ENCODE measurements around the gene CCR6. TPM values are rescaled to one million over a fixed set of nuclear protein-coding genes. Genes with fewer than 3 reads are reported as not detected.

CCR6 gene
- total and polyA plus RNA-seq, 10 of the 15 experiments (the other 5 are each of a cell fraction or from before 2014, with no cell fraction given) = 2.2 to 7.6 (median 6.7) TPM

- POLR2A ChIA-PET = interaction anchor here (1.1 to 3.9 kb wide), 2 partner anchors 7 to 116 kb away, joined by 3 to 54 read pairs; partner anchors contain the start of gene CCR6
- H3K36me3 ChIP-seq (ENCODE audit: control insufficient read depth in 2 of 2, insufficient read depth in 2 of 2, low read length in 1 of 2) = no peaks in the 10 kb centered on the region
- no peak overlapping the region for H2AFZ ChIP-seq (ENCODE audit: control insufficient read depth, low read depth, low read length)
- CTCF ChIA-PET = interaction anchor here (0.7 to 4.9 kb wide), 7 partner anchors 7 to 164 kb away, joined by 3 to 85 read pairs (median 16); partner anchors contain the start of gene CCR6
- H3K27ac ChIP-seq (ENCODE audit: control insufficient read depth, insufficient read depth) = no peak overlapping the region
- no peak overlapping the region for H3K4me2 ChIP-seq (ENCODE audit: control insufficient read depth, insufficient read depth)
- no peaks in the 10 kb centered on the region for H4K20me1 ChIP-seq (ENCODE audit: control insufficient read depth, insufficient read depth)
- H3K27me3 ChIP-seq (replicated peaks in 1 of 2; ENCODE audit: control insufficient read depth in 2 of 2, insufficient read depth in 2 of 2, low read length in 1 of 2) = no peaks in the 10 kb centered on the region
- ATAC-seq = no peak
- no peak overlapping the region for H3K9ac ChIP-seq (ENCODE audit: control insufficient read depth, insufficient read depth, low read length)
- H3K9me3 ChIP-seq (replicated peaks; ENCODE audit: control insufficient read depth, insufficient read depth, low read length) = no peaks in the 10 kb centered on the region; the same call in 2 of the 3 replicates
- in situ Hi-C loops (cut with MboI) (no loop called here), intact Hi-C loops (cut with micrococcal nuclease; ENCODE audit: unreplicated experiment) (no loop called here)
- no peak overlapping the region for H3K4me3 ChIP-seq
- H3K79me2 ChIP-seq (ENCODE audit: control insufficient read depth, insufficient read depth, low read length) = no peaks in the 10 kb centered on the region
- no peak for DNase-seq (ENCODE audit: low read depth, low spot score)
- BruUV-seq (replicated peaks) = no TSS peak
- no peak for FAIRE-seq
- RAD21 ChIA-PET (ENCODE audit: unreplicated experiment) = interaction anchor here (3.9 to 4.3 kb wide), 3 partner anchors 13 to 24 kb away, joined by 41 to 200 read pairs (median 46); no protein-coding TSS in a partner anchor
- SMC1A ChIA-PET (ENCODE audit: uncharacterized antibody, unreplicated experiment) = interaction anchor here (0.9 to 21.7 kb wide), 8 partner anchors 7 to 329 kb away, joined by 3 to 542 read pairs (median 4); partner anchors contain the start of gene CCR6
- WGBS (ENCODE audit: insufficient coverage, insufficient replicate concordance, low lambda C conversion rate, missing lambda C conversion rate) = 97% methylated on average over 25 of the region's 25 CpGs
- TF ChIP-seq TBL1XR1 (IDR thresholded peaks at IDR 0.05; ENCODE audit: low read depth, low read length) (no peak), IKZF1 (conservative IDR thresholded peaks at IDR 0.05) (peak; percentile 30; the same call in 1 of the 2 replicates), MYB (IDR thresholded peaks at IDR 0.05; ENCODE audit: borderline replicate concordance, low read depth, low read length) (no peak), ZNF207 (IDR thresholded peaks at IDR 0.05; ENCODE audit: borderline replicate concordance) (no peak)
- peaks cover 72% of the 10 kb centered on the region for H3K4me1 ChIP-seq (ENCODE audit: control insufficient read depth, insufficient read depth, low read length)
Observed at GRCh38 chr6:167116109-167116837, 6.6 kb upstream of the CCR6 start.

GRCh38 chr6:167116838-167117228 lies 6.1 kb upstream of the CCR6 start:
- H3K79me2 ChIP-seq (ENCODE audit: control insufficient read depth, insufficient read depth, low read length) = no peaks in the 10 kb centered on the region
- ChIA-PET SMC1A (ENCODE audit: uncharacterized antibody, unreplicated experiment) (interaction anchor here (0.6 to 21.7 kb wide), 6 partner anchors 21 to 745 kb away, joined by 3 to 542 read pairs (median 6); no protein-coding TSS in a partner anchor), CTCF (interaction anchor here (3.3 to 4.9 kb wide), 3 partner anchors 11 to 25 kb away, joined by 16 to 85 read pairs (median 22); no protein-coding TSS in a partner anchor), POLR2A (interaction anchor here (0.6 to 14.7 kb wide), 3 partner anchors 25 to 308 kb away, joined by 3 to 279 read pairs (median 7); no protein-coding TSS in a partner anchor), RAD21 (ENCODE audit: unreplicated experiment) (interaction anchor here (4.3 to 8.3 kb wide), 3 partner anchors 12 to 25 kb away, joined by 41 to 231 read pairs (median 46); no protein-coding TSS in a partner anchor)
- in situ Hi-C loops (cut with MboI) = no loop called here
- H4K20me1 ChIP-seq (ENCODE audit: control insufficient read depth, insufficient read depth) = no peaks in the 10 kb centered on the region
- no peak overlapping the region for H2AFZ ChIP-seq (ENCODE audit: control insufficient read depth, low read depth, low read length)
- DNase-seq (ENCODE audit: low read depth, low spot score) (no peak), FAIRE-seq (no peak), ATAC-seq (no peak)
- H3K4me2 ChIP-seq (ENCODE audit: control insufficient read depth, insufficient read depth) = no peak overlapping the region
- no peak overlapping the region for H3K27ac ChIP-seq (ENCODE audit: control insufficient read depth, insufficient read depth)
- no peaks in the 10 kb centered on the region; the same call in 2 of the 3 replicates for H3K9me3 ChIP-seq (replicated peaks; ENCODE audit: control insufficient read depth, insufficient read depth, low read length)
- WGBS (ENCODE audit: insufficient coverage, insufficient replicate concordance, low lambda C conversion rate, missing lambda C conversion rate) = 98% methylated on average over 13 of the region's 14 CpGs
- intact Hi-C loops (cut with micrococcal nuclease; ENCODE audit: unreplicated experiment) = no loop called here
- H3K9ac ChIP-seq (ENCODE audit: control insufficient read depth, insufficient read depth, low read length) = no peak overlapping the region
- no TSS peak for BruUV-seq (replicated peaks)
- H3K4me1 ChIP-seq (ENCODE audit: control insufficient read depth, insufficient read depth, low read length) = peaks cover 72% of the 10 kb centered on the region
- no peak overlapping the region for H3K4me3 ChIP-seq
- H3K36me3 ChIP-seq (ENCODE audit: control insufficient read depth in 2 of 2, insufficient read depth in 2 of 2, low read length in 1 of 2) = no peaks in the 10 kb centered on the region
- H3K27me3 ChIP-seq (replicated peaks in 1 of 2; ENCODE audit: control insufficient read depth in 2 of 2, insufficient read depth in 2 of 2, low read length in 1 of 2) = no peaks in the 10 kb centered on the region
- no peak for TF ChIP-seq CREB1 (IDR thresholded peaks at IDR 0.05; ENCODE audit: low read depth)
- no peak for TF ChIP-seq NR2C1 (IDR thresholded peaks at IDR 0.05)
- no peak for TF ChIP-seq SREBF2 (IDR thresholded peaks at IDR 0.05; ENCODE audit: low read length)
- TF ChIP-seq ASH2L (IDR thresholded peaks at IDR 0.05; ENCODE audit: borderline replicate concordance, low read depth) = no peak
- no peak for TF ChIP-seq GATAD2B (conservative IDR thresholded peaks at IDR 0.05; ENCODE audit: low read depth)
- TF ChIP-seq NFYB (IDR thresholded peaks at IDR 0.05; ENCODE audit: insufficient read depth, low read depth, low read length) = no peak
- TF ChIP-seq TCF12 (IDR thresholded peaks at IDR 0.05; ENCODE audit: low read depth, low read length) = no peak
- TF ChIP-seq, protein P1, sequence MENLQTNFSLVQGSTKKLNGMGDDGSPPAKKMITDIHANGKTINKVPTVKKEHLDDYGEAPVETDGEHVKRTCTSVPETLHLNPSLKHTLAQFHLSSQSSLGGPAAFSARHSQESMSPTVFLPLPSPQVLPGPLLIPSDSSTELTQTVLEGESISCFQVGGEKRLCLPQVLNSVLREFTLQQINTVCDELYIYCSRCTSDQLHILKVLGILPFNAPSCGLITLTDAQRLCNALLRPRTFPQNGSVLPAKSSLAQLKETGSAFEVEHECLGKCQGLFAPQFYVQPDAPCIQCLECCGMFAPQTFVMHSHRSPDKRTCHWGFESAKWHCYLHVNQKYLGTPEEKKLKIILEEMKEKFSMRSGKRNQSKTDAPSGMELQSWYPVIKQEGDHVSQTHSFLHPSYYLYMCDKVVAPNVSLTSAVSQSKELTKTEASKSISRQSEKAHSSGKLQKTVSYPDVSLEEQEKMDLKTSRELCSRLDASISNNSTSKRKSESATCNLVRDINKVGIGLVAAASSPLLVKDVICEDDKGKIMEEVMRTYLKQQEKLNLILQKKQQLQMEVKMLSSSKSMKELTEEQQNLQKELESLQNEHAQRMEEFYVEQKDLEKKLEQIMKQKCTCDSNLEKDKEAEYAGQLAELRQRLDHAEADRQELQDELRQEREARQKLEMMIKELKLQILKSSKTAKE (IDR thresholded peaks at IDR 0.05; ENCODE audit: low read depth, poor library complexity, severe bottlenecking) = no peak
- no peak for TF ChIP-seq YBX1 (IDR thresholded peaks at IDR 0.05)
- no peak for TF ChIP-seq SRF (IDR thresholded peaks at IDR 0.05; ENCODE audit: low read depth in 2 of 2, low read length in 2 of 2)
- TF ChIP-seq MTA3 (IDR thresholded peaks at IDR 0.05; ENCODE audit: borderline replicate concordance, low read length) = no peak
- no peak for TF ChIP-seq POLR2AphosphoS5 (IDR thresholded peaks at IDR 0.05; ENCODE audit: low read length)

Measured in GM12878 (cell line).